GM21367 (cell line): ENCODE measurements around the gene FAM98C.
A peak's percentile ranks its signal among the peaks of the same experiment; 100 is the strongest.
"Not testable (repeated sequence)": the region's sequence is repeated elsewhere in the genome, so short reads cannot be mapped to it uniquely, and the experiment has no call there.

Source experiments
- ATAC-seq: cut with Tn5 transposase; IDR thresholded peaks from one replicate; pipeline ENCODE4 v1.9.1; 2021; ENCODE audit not compliant: unreplicated experiment

The FAM98C gene

GRCh38 chr19:38402967-38403674 lies at the start of gene FAM98C:
FAM98C (plus strand) TSS chr19:38403093; CDS start chr19:38403154, 61 bp downstream.
- ATAC-seq: peak; percentile 70

- no peak for ATAC-seq
Measured at GRCh38 chr19:38355728-38356725, 46.9 kb upstream of the FAM98C start.

GRCh38 chr19:38358071-38358470 lies 44.8 kb upstream of the FAM98C start:
- no peak for ATAC-seq

- ATAC-seq: no peak
Measured at GRCh38 chr19:38359242-38360021, 43.5 kb upstream of the FAM98C start.

GRCh38 chr19:38360351-38360750 lies 42.5 kb upstream of the FAM98C start:
- no peak for ATAC-seq

- no peak for ATAC-seq
Measured at GRCh38 chr19:38360839-38361631, 41.9 kb upstream of the FAM98C start.

GRCh38 chr19:38361633-38362075 lies 41.2 kb upstream of the FAM98C start:
- ATAC-seq: peak; percentile 67

- ATAC-seq: peak; percentile 25
Measured at GRCh38 chr19:38362076-38362945, 40.6 kb upstream of the FAM98C start.

- not testable (repeated sequence) for ATAC-seq
Measured at GRCh38 chr19:38362946-38363688, 39.8 kb upstream of the FAM98C start.

- no peak for ATAC-seq
Measured at GRCh38 chr19:38367041-38367440, 35.9 kb upstream of the FAM98C start.

GRCh38 chr19:38369584-38369983 lies 33.3 kb upstream of the FAM98C start:
- no peak for ATAC-seq

GRCh38 chr19:38370299-38370698 lies 32.6 kb upstream of the FAM98C start:
- ATAC-seq: no peak

GRCh38 chr19:38371081-38371480 lies 31.8 kb upstream of the FAM98C start:
- ATAC-seq: no peak

- ATAC-seq: no peak
Measured at GRCh38 chr19:38373907-38374331, 29.0 kb upstream of the FAM98C start.

- peak; percentile 86 for ATAC-seq
Measured at GRCh38 chr19:38374332-38375097, 28.4 kb upstream of the FAM98C start, which contains the start of gene PSMD8. PSMD8 (plus strand) TSS chr19:38374571; CDS start chr19:38374602, 31 bp downstream.

GRCh38 chr19:38375098-38375493 lies 27.8 kb upstream of the FAM98C start:
- ATAC-seq: no peak

GRCh38 chr19:38375748-38376147 lies 27.1 kb upstream of the FAM98C start:
- no peak for ATAC-seq

- ATAC-seq: no peak
Measured at GRCh38 chr19:38376576-38376975, 26.3 kb upstream of the FAM98C start.
